HK-2 (cell line): ENCODE measurements around the gene LRSAM1.

Experiments used
- DNase-seq: peaks from one replicate; pipeline ENCODE4 v3.0.0-alpha.2; 2018; ENCODE audit not compliant: unreplicated experiment

The LRSAM1 gene

GRCh38 chr9:127550751-127551150 is 99.4 kb downstream of the LRSAM1 start:
- no peak for DNase-seq
